Mesenchymal stem cell (in vitro differentiated cells and primary cell): ENCODE results near the gene DHRSX.

ENCODE experiments used
- DNase-seq: peaks from one replicate; pipeline ENCODE4 v3.0.0-alpha.2; 2013
- H2AFZ ChIP-seq: one replicate; pipeline ENCODE4 v1.6.1; 2013; ENCODE audit warnings: low read depth, mild to moderate bottlenecking, control low read depth, inconsistent platforms, low read length, moderate library complexity
- H2AK5ac ChIP-seq: 2 replicates; pipeline ENCODE4 v1.6.1; 2013; ENCODE audit warnings: low read length, moderate library complexity, mild to moderate bottlenecking, inconsistent platforms; ENCODE audit not compliant: severe bottlenecking
- H2BK120ac ChIP-seq: one replicate; pipeline ENCODE4 v1.6.1; 2013; ENCODE audit warnings: low read depth, mild to moderate bottlenecking, inconsistent platforms, low read length, moderate library complexity
- H2BK12ac ChIP-seq, 2 experiments: one replicate each; pipeline ENCODE4 v1.6.1; 2013; ENCODE audit warnings: inconsistent platforms in 2 of 2, low read length in 2 of 2, mild to moderate bottlenecking in 2 of 2, moderate library complexity in 2 of 2, control low read depth in 1 of 2
- H2BK15ac ChIP-seq: one replicate; pipeline ENCODE4 v1.6.1; 2013; ENCODE audit warnings: mild to moderate bottlenecking, low read depth, inconsistent platforms; ENCODE audit not compliant: poor library complexity, severe bottlenecking
- H2BK5ac ChIP-seq: 2 replicates; pipeline ENCODE4 v1.6.1; 2013; ENCODE audit warnings: low read depth, mild to moderate bottlenecking, low read length, control low read depth, inconsistent platforms; ENCODE audit not compliant: poor library complexity, severe bottlenecking
- H3K14ac ChIP-seq, 2 experiments: one replicate each; pipeline ENCODE4 v1.6.1; 2013; ENCODE audit warnings: inconsistent platforms in 2 of 2, low read length in 2 of 2, control low read depth in 1 of 2, mild to moderate bottlenecking in 1 of 2, moderate library complexity in 1 of 2
- H3K18ac ChIP-seq, 2 experiments: one replicate each; pipeline ENCODE4 v1.6.1; 2013; ENCODE audit warnings: inconsistent platforms in 2 of 2, low read length in 2 of 2, control low read depth in 1 of 2, low read depth in 1 of 2, mild to moderate bottlenecking in 1 of 2
- H3K23ac ChIP-seq, 2 experiments: one replicate each; pipeline ENCODE4 v1.6.1; 2013; ENCODE audit warnings: inconsistent platforms in 2 of 2, low read length in 2 of 2, mild to moderate bottlenecking in 2 of 2, moderate library complexity in 2 of 2, control low read depth in 1 of 2
- H3K27ac ChIP-seq: 2 replicates; pipeline ENCODE4 v1.5.1; 2013; ENCODE audit warnings: mild to moderate bottlenecking, moderate library complexity, low read length, control low read depth, inconsistent platforms; ENCODE audit not compliant: poor library complexity, severe bottlenecking
- H3K27me3 ChIP-seq, 2 experiments: 2 replicates each; pipeline versions ENCODE4 v1.6.1 to v1.7.0; 2013; ENCODE audit warnings: low read length in 2 of 2, mild to moderate bottlenecking in 2 of 2, moderate library complexity in 2 of 2, control low read depth in 1 of 2, inconsistent platforms in 1 of 2; ENCODE audit not compliant: control insufficient read depth in 1 of 2, insufficient read depth in 1 of 2
- H3K36me3 ChIP-seq, 2 experiments: 2 replicates each; pipeline versions ENCODE4 v1.6.1 to v1.7.0; 2013; ENCODE audit warnings: low read length in 2 of 2, control low read depth in 1 of 2, inconsistent platforms in 1 of 2, low read depth in 1 of 2, mild to moderate bottlenecking in 1 of 2; ENCODE audit not compliant: insufficient read depth in 2 of 2, control insufficient read depth in 1 of 2
- H3K4ac ChIP-seq, 2 experiments: one replicate each; pipeline ENCODE4 v1.6.1; 2013; ENCODE audit warnings: inconsistent platforms in 2 of 2, low read length in 2 of 2, mild to moderate bottlenecking in 2 of 2, moderate library complexity in 2 of 2, control low read depth in 1 of 2, low read depth in 1 of 2
- H3K4me1 ChIP-seq: 2 replicates; pipeline ENCODE4 v1.6.1; 2013; ENCODE audit warnings: low read depth, low read length, control low read depth; ENCODE audit not compliant: control insufficient read depth, insufficient read depth
- H3K4me2 ChIP-seq: 2 replicates; pipeline ENCODE4 v1.6.1; 2013; ENCODE audit warnings: low read length, mild to moderate bottlenecking, inconsistent platforms; ENCODE audit not compliant: poor library complexity, severe bottlenecking
- H3K4me3 ChIP-seq, 2 experiments: 2 replicates each; pipeline versions ENCODE4 v1.5.1 to v1.7.0; 2013; ENCODE audit warnings: low read length in 2 of 2, mild to moderate bottlenecking in 2 of 2, control low read depth in 1 of 2, low read depth in 1 of 2; ENCODE audit not compliant: insufficient read depth in 1 of 2
- H3K79me1 ChIP-seq: replicated peaks from 2 replicates; pipeline ENCODE4 v1.6.1; 2013; ENCODE audit warnings: mild to moderate bottlenecking, control low read depth, low read length, inconsistent platforms; ENCODE audit not compliant: poor library complexity, severe bottlenecking
- H3K9ac ChIP-seq: 2 replicates; pipeline ENCODE4 v1.7.0; 2013; ENCODE audit warnings: mild to moderate bottlenecking, low read length, moderate library complexity
- H3K9me3 ChIP-seq: 2 replicates; pipeline ENCODE4 v1.7.0; 2013; ENCODE audit warnings: mild to moderate bottlenecking, low read length; ENCODE audit not compliant: control insufficient read depth
- H4K8ac ChIP-seq: one replicate; pipeline ENCODE4 v1.6.1; 2013; ENCODE audit warnings: inconsistent platforms, mild to moderate bottlenecking, low read length, moderate library complexity
- H4K91ac ChIP-seq: one replicate; pipeline ENCODE4 v1.6.1; 2013; ENCODE audit warnings: mild to moderate bottlenecking, low read length, inconsistent platforms
- WGBS: methylation state at CpG from one replicate; pipeline ENCODE4 v1.1.7; 2013; ENCODE audit warnings: mixed read lengths; 5-methylcytosine and 5-hydroxymethylcytosine counted together

Gene DHRSX

DNA sequence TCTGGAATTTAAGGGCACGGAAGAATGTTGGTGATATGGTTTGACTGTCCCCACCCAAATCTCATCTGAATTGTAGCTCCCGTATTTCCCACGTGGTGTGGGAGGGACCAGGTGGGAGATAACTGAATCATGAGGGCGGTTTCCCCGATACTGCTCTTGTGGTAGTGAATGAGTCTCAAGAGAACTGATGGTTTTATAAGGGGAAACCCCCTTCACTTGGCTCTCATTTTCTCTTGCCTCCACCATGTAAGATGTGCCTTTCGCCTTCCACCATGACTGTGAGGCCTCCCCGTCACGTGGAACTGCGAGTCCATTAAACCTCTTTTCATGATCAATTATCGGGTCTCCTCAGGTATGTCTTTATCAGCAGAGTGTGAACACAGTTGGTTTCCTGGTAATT lies 25.6 kb upstream of the DHRSX start:
- peaks cover 9 to 19% of the 10 kb centered on the region in 2 experiments for H3K27me3 ChIP-seq
- H3K9ac ChIP-seq = no peak overlapping the region
- no peaks in the 10 kb centered on the region for H3K4me1 ChIP-seq
- H2BK12ac ChIP-seq = no peak overlapping the region
- H3K79me1 ChIP-seq = no peaks in the 10 kb centered on the region
- H3K4me3 ChIP-seq = no peak overlapping the region
- H3K14ac ChIP-seq = no peak overlapping the region
- no peak overlapping the region for H3K27ac ChIP-seq
- H2AFZ ChIP-seq = no peak overlapping the region
- no peak overlapping the region for H2BK120ac ChIP-seq
- no peak overlapping the region for H2AK5ac ChIP-seq
- H2BK15ac ChIP-seq = no peak overlapping the region
- no peak for DNase-seq
- H4K91ac ChIP-seq = no peak overlapping the region
- no peak overlapping the region for H4K8ac ChIP-seq
- H2BK5ac ChIP-seq = no peak overlapping the region
- no peak overlapping the region for H3K4me2 ChIP-seq
- H3K18ac ChIP-seq = no peak overlapping the region
- H3K9me3 ChIP-seq = no peaks in the 10 kb centered on the region
- H3K23ac ChIP-seq = no peak overlapping the region
- no peak overlapping the region for H3K4ac ChIP-seq
- WGBS = 82% methylated on average over 10 of the region's 10 CpGs
- H3K36me3 ChIP-seq = no peaks in the 10 kb centered on the region

- H3K14ac ChIP-seq = no peak overlapping the region
- peaks cover 9 to 19% of the 10 kb centered on the region in 2 experiments for H3K27me3 ChIP-seq
- no peak overlapping the region for H4K8ac ChIP-seq
- no peak overlapping the region for H3K4me3 ChIP-seq
- no peak overlapping the region for H3K4me2 ChIP-seq
- no peak overlapping the region for H2BK120ac ChIP-seq
- no peak overlapping the region for H3K4ac ChIP-seq
- H3K9me3 ChIP-seq = no peaks in the 10 kb centered on the region
- H2AFZ ChIP-seq = no peak overlapping the region
- H3K79me1 ChIP-seq = no peaks in the 10 kb centered on the region
- no peak overlapping the region for H4K91ac ChIP-seq
- no peak overlapping the region for H3K18ac ChIP-seq
- H2BK15ac ChIP-seq = no peak overlapping the region
- no peak overlapping the region for H2AK5ac ChIP-seq
- H2BK12ac ChIP-seq = no peak overlapping the region
- no peak overlapping the region for H2BK5ac ChIP-seq
- no peaks in the 10 kb centered on the region for H3K4me1 ChIP-seq
- no peak for DNase-seq
- no peak overlapping the region for H3K27ac ChIP-seq
- WGBS = 59% methylated on average over 6 of the region's 6 CpGs
- H3K23ac ChIP-seq = no peak overlapping the region
- no peaks in the 10 kb centered on the region for H3K36me3 ChIP-seq
- no peak overlapping the region for H3K9ac ChIP-seq
Observed at GRCh38 chrX:2523911-2524310, 23.1 kb upstream of the DHRSX start.

GRCh38 chrX:2521927-2522386 lies 21.2 kb upstream of the DHRSX start:
- WGBS = 77% methylated on average over 4 of the region's 6 CpGs
- Histone ChIP-seq H3K23ac (no peak overlapping the region), H3K27me3 (peaks cover 6 to 24% of the 10 kb centered on the region in 2 experiments), H3K9me3 (no peaks in the 10 kb centered on the region), H4K91ac (no peak overlapping the region), H3K36me3 (no peaks in the 10 kb centered on the region), H2BK5ac (no peak overlapping the region), H3K79me1 (no peaks in the 10 kb centered on the region), H2BK15ac (no peak overlapping the region), H3K18ac (no peak overlapping the region), H3K4me1 (no peaks in the 10 kb centered on the region), H2BK120ac (no peak overlapping the region), H3K4ac (no peak overlapping the region), H2BK12ac (no peak overlapping the region), H3K4me3 (no peak overlapping the region), H3K14ac (no peak overlapping the region), H4K8ac (no peak overlapping the region), H2AK5ac (no peak overlapping the region), H3K27ac (no peak overlapping the region), H3K4me2 (no peak overlapping the region), H2AFZ (no peak overlapping the region), H3K9ac (no peak overlapping the region)
- DNase-seq = no peak

DNA sequence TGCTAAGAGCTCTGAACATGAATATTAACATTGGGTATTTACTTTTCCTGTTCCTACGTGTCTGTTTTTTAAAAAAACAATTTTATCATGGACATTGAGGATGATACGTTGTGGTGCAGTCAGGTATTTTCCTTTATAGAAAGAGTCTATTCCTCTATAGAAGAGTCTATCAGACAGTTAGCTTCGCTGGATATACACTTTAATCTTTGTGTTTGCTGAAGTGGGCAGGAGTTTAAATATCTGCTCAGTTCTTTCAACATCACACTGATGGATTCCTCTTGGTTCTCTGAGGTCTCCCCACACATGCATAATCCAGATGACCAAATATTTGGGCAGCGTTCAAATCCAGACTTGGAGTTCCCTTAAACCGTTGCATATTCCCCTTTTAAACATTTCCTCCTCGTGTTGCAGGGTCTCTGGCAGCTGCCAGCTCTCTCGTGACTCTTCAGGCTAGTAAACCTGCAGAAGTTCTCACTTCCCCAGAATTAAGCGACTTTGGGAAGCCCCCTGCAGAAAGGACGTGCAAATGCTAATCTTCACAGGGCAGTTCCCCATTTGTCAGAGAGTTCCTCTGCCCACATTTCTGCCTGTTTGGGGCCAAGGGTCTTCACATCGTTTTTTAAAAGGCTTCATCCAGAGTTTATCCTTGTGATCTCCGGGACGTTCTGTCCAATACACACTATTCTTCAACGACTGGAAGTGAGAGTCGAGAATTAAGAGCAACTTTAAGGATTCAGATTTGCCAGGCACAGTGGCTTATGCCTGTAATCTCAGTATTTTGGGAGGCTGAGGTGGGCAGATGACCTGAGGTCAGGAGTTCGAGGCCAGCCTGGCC lies 20.5 kb upstream of the DHRSX start:
- no peak for DNase-seq
- Histone ChIP-seq H2AK5ac (no peak overlapping the region), H3K4me3 (no peak overlapping the region), H3K9ac (no peak overlapping the region), H3K79me1 (no peaks in the 10 kb centered on the region), H3K4ac (no peak overlapping the region), H2BK5ac (no peak overlapping the region), H3K23ac (no peak overlapping the region), H3K27ac (no peak overlapping the region), H2AFZ (no peak overlapping the region), H4K91ac (no peak overlapping the region), H2BK15ac (no peak overlapping the region), H3K27me3 (peaks cover 0 to 24% of the 10 kb centered on the region in 2 experiments), H4K8ac (no peak overlapping the region), H2BK120ac (no peak overlapping the region), H3K36me3 (no peaks in the 10 kb centered on the region), H3K14ac (no peak overlapping the region), H3K18ac (no peak overlapping the region), H3K4me1 (no peaks in the 10 kb centered on the region), H3K9me3 (no peaks in the 10 kb centered on the region), H2BK12ac (no peak overlapping the region), H3K4me2 (no peak overlapping the region)
- 57% methylated on average over 13 of the region's 15 CpGs for WGBS
